ENCODE results near the gene INPP4A. TPM values are rescaled to one million over a fixed set of nuclear protein-coding genes. Genes with fewer than 3 reads are reported as not detected.

INPP4A gene
- total RNA-seq, 6 donors from 2014 or later: 23.3 to 93.2 (median 36.5) TPM

GRCh38 chr2:98558852-98559530, 114.3 kb downstream of the INPP4A start:
- TF ChIP-seq, protein P1, sequence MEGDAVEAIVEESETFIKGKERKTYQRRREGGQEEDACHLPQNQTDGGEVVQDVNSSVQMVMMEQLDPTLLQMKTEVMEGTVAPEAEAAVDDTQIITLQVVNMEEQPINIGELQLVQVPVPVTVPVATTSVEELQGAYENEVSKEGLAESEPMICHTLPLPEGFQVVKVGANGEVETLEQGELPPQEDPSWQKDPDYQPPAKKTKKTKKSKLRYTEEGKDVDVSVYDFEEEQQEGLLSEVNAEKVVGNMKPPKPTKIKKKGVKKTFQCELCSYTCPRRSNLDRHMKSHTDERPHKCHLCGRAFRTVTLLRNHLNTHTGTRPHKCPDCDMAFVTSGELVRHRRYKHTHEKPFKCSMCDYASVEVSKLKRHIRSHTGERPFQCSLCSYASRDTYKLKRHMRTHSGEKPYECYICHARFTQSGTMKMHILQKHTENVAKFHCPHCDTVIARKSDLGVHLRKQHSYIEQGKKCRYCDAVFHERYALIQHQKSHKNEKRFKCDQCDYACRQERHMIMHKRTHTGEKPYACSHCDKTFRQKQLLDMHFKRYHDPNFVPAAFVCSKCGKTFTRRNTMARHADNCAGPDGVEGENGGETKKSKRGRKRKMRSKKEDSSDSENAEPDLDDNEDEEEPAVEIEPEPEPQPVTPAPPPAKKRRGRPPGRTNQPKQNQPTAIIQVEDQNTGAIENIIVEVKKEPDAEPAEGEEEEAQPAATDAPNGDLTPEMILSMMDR (IDR thresholded peaks at IDR 0.05): no peak
- TF ChIP-seq POLR2AphosphoS5 (IDR thresholded peaks at IDR 0.05): no peak
- no peak for TF ChIP-seq EP300 (IDR thresholded peaks at IDR 0.05)
- TF ChIP-seq POLR2A (IDR thresholded peaks at IDR 0.05): no peak
- Histone ChIP-seq H3K27ac (no peak overlapping the region), H3K27me3 (no peaks in the 10 kb centered on the region), H3K9me3 (no peaks in the 10 kb centered on the region), H3K4me1 (peaks cover 0 to 4% (median 0%) of the 10 kb centered on the region in 4 donors), H3K36me3 (peaks cover 4 to 72% (median 37%) of the 10 kb centered on the region in 4 donors), H3K4me3 (no peak overlapping the region)
- 91 to 96% methylated on average over 16 of the region's 16 CpGs for WGBS, 2 donors
- ATAC-seq (ENCODE audit: low FRiP score in 2 of 2): no peak
- DNase-seq: no peak

DNA sequence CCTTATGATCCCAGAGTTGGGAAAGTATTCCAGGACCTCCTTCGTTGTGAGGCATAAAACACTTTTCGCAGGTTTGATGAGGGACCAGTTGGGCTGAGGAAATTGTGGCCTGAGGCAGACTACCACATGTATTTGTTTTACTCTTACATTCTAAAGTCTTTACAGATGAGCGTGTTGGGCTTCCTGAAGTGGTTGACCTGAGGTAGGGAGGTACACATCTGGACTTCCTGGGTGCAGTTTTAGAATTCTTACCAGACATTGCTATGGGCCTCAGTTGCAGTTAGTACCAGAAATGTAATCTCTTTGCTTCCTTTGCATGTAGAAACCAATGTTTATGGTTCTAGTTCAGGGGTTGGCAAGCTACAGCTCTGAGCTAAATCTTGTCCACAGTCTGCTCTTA, 114.9 kb downstream of the INPP4A start:
- DNase-seq (no peak), ATAC-seq (ENCODE audit: low FRiP score in 2 of 2) (no peak)
- no peak overlapping the region for H3K27ac ChIP-seq
- H3K36me3 ChIP-seq: peaks cover 0 to 72% (median 37%) of the 10 kb centered on the region in 4 donors
- no peak for TF ChIP-seq POLR2A (IDR thresholded peaks at IDR 0.05)
- TF ChIP-seq, protein P1 (IDR thresholded peaks at IDR 0.05): no peak
- no peak for TF ChIP-seq POLR2AphosphoS5 (IDR thresholded peaks at IDR 0.05)
- TF ChIP-seq EP300 (IDR thresholded peaks at IDR 0.05): no peak
- 75 to 79% methylated on average over 3 of the region's 3 CpGs for WGBS, 2 donors
- peaks cover 0 to 4% (median 0%) of the 10 kb centered on the region in 4 donors for H3K4me1 ChIP-seq
- no peaks in the 10 kb centered on the region for H3K27me3 ChIP-seq
- no peak overlapping the region for H3K4me3 ChIP-seq
- H3K9me3 ChIP-seq: no peaks in the 10 kb centered on the region

GRCh38 chr2:98560256-98560771, 115.7 kb downstream of the INPP4A start:
- no peak for DNase-seq
- Histone ChIP-seq H3K27me3 (no peaks in the 10 kb centered on the region), H3K27ac (no peak overlapping the region), H3K9me3 (no peaks in the 10 kb centered on the region), H3K4me3 (no peak overlapping the region), H3K36me3 (peaks cover 0 to 72% (median 40%) of the 10 kb centered on the region in 4 donors), H3K4me1 (peaks cover 0 to 4% (median 0%) of the 10 kb centered on the region in 4 donors)
- ATAC-seq (ENCODE audit: low FRiP score in 2 of 2): peak in 1 of 2 donors; percentile 36
- 89 to 98% methylated on average over 9 of the region's 9 CpGs for WGBS, 2 donors
- TF ChIP-seq, protein P1 (IDR thresholded peaks at IDR 0.05): no peak
- no peak for TF ChIP-seq EP300 (IDR thresholded peaks at IDR 0.05)
- no peak for TF ChIP-seq POLR2A (IDR thresholded peaks at IDR 0.05)
- no peak for TF ChIP-seq POLR2AphosphoS5 (IDR thresholded peaks at IDR 0.05)

DNA sequence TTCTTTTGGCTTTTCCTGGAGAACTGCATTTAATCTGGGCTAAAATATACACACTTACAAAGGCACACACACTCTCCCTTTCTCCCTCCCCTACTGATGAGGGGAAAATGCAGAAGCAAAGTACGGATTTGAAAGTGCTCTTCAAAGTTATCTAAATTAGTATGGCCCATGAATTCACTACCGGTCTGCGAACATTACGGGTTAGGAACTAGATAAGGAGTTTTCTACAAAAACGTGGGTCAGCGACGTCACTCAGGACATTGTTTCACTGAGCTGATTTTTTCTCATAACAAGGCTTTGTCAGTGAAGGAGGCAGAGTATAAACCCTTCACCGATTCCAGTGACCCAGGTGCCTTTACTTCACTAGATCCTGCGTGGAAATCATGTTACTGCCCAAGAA, 116.4 kb downstream of the INPP4A start:
- no peak for DNase-seq
- no peak overlapping the region for H3K27ac ChIP-seq
- 87 to 91% methylated on average over 9 of the region's 9 CpGs for WGBS, 2 donors
- H3K9me3 ChIP-seq: no peaks in the 10 kb centered on the region
- TF ChIP-seq EP300 (IDR thresholded peaks at IDR 0.05) (no peak), POLR2AphosphoS5 (IDR thresholded peaks at IDR 0.05) (no peak), POLR2A (IDR thresholded peaks at IDR 0.05) (no peak)
- TF ChIP-seq, protein P1 (IDR thresholded peaks at IDR 0.05): no peak
- peaks cover 0 to 72% (median 40%) of the 10 kb centered on the region in 4 donors for H3K36me3 ChIP-seq
- H3K27me3 ChIP-seq: no peaks in the 10 kb centered on the region
- H3K4me1 ChIP-seq: peaks cover 0 to 4% (median 0%) of the 10 kb centered on the region in 4 donors
- ATAC-seq (ENCODE audit: low FRiP score in 2 of 2): no peak
- no peak overlapping the region for H3K4me3 ChIP-seq

Measured in upper lobe of left lung (tissue), 6 donors.